T-helper 17 cell (primary cell): Measurements from ENCODE around the gene CLEC18A. TPM values are rescaled to one million over a fixed set of nuclear protein-coding genes. Genes with fewer than 3 reads are reported as not detected.
"Not testable (repeated sequence)": the region's sequence is repeated elsewhere in the genome, so short reads cannot be mapped to it uniquely, and the experiment has no call there.

Experiments
- ATAC-seq: fragments of 150-1000 bp; cut with Tn5 transposase; 2 replicates; pipeline ENCODE4 v1.10.0; 2021; ENCODE audit warnings: mild to moderate bottlenecking, moderate library complexity
- DNase-seq, 3 donors: peaks; one replicate each; pipeline versions ENCODE4 v3.0.0 to v3.0.0-alpha.2; 2020 to 2021
- H3K9me3 ChIP-seq: one replicate; pipeline ENCODE4 v1.7.0; 2013; ENCODE audit warnings: low read length, mild to moderate bottlenecking; ENCODE audit not compliant: control insufficient read depth, poor library complexity, severe bottlenecking
- H3K27ac Mint-ChIP-seq: one replicate; pipeline ENCODE4 v1.8.0; 2022; ENCODE audit warnings: mild to moderate bottlenecking, moderate library complexity, mixed read lengths
- H3K27me3 Mint-ChIP-seq: one replicate; pipeline ENCODE4 v1.8.0; 2022; ENCODE audit warnings: mixed read lengths
- H3K36me3 Mint-ChIP-seq: one replicate; pipeline ENCODE4 v1.8.0; 2022; ENCODE audit warnings: low read depth, mixed read lengths
- H3K4me1 Mint-ChIP-seq: one replicate; pipeline ENCODE4 v1.8.0; 2022; ENCODE audit warnings: mild to moderate bottlenecking, mixed read lengths
- H3K4me3 Mint-ChIP-seq: one replicate; pipeline ENCODE4 v1.8.0; 2022; ENCODE audit warnings: mild to moderate bottlenecking, moderate library complexity, mixed read lengths
- total RNA-seq, 4 donors: library from RNA in 2 of 4; stranded (reverse) in 2 of 4; gene quantifications; one replicate each; pipeline ENCODE4 v1.2.3 and lab custom pipeline; 2022 to 2026

The CLEC18A gene
- total RNA-seq, 2 donors from 2014 or later, result 1.8 to 2.1 TPM

GRCh38 chr16:69943241-69944036 lies 7.7 kb upstream of the CLEC18A start:
- not testable (repeated sequence) for H3K4me1 Mint-ChIP-seq, H3K36me3 Mint-ChIP-seq, ATAC-seq, DNase-seq, H3K9me3 ChIP-seq, H3K27me3 Mint-ChIP-seq, H3K4me3 Mint-ChIP-seq, H3K27ac Mint-ChIP-seq

GRCh38 chr16:69950411-69950810 lies 723 bp upstream of the CLEC18A start:
- ATAC-seq, DNase-seq, H3K27me3 Mint-ChIP-seq, H3K27ac Mint-ChIP-seq, H3K36me3 Mint-ChIP-seq, H3K9me3 ChIP-seq, H3K4me3 Mint-ChIP-seq, H3K4me1 Mint-ChIP-seq: not testable (repeated sequence)

- not testable (repeated sequence) for H3K27ac Mint-ChIP-seq, H3K27me3 Mint-ChIP-seq, H3K4me3 Mint-ChIP-seq, H3K4me1 Mint-ChIP-seq, H3K9me3 ChIP-seq, H3K36me3 Mint-ChIP-seq, ATAC-seq, DNase-seq
These were observed 518 bp downstream of the CLEC18A start for GRCh38 chr16:69951672-69952031.

GRCh38 chr16:69952116-69952515 lies 982 bp downstream of the CLEC18A start:
- H3K4me3 Mint-ChIP-seq, H3K27ac Mint-ChIP-seq, H3K36me3 Mint-ChIP-seq, H3K27me3 Mint-ChIP-seq, ATAC-seq, H3K9me3 ChIP-seq, DNase-seq, H3K4me1 Mint-ChIP-seq: not testable (repeated sequence)

GRCh38 chr16:69952572-69953355 lies 1.6 kb downstream of the CLEC18A start:
- not testable (repeated sequence) for H3K4me1 Mint-ChIP-seq, H3K4me3 Mint-ChIP-seq, DNase-seq, H3K27me3 Mint-ChIP-seq, H3K9me3 ChIP-seq, H3K27ac Mint-ChIP-seq, H3K36me3 Mint-ChIP-seq, ATAC-seq

GRCh38 chr16:69954241-69954640 lies 3.1 kb downstream of the CLEC18A start:
- H3K27me3 Mint-ChIP-seq, H3K36me3 Mint-ChIP-seq, H3K27ac Mint-ChIP-seq, DNase-seq, ATAC-seq, H3K9me3 ChIP-seq, H3K4me3 Mint-ChIP-seq, H3K4me1 Mint-ChIP-seq: not testable (repeated sequence)

GRCh38 chr16:69963312-69963711 lies 12.2 kb downstream of the CLEC18A start:
- not testable (repeated sequence) for H3K4me3 Mint-ChIP-seq, H3K36me3 Mint-ChIP-seq, DNase-seq, H3K9me3 ChIP-seq, H3K27me3 Mint-ChIP-seq, H3K27ac Mint-ChIP-seq, H3K4me1 Mint-ChIP-seq, ATAC-seq

- not testable (repeated sequence) for H3K27ac Mint-ChIP-seq
These were observed 14.0 kb downstream of the CLEC18A start for GRCh38 chr16:69964960-69965660.

GRCh38 chr16:69965661-69966054 lies 14.5 kb downstream of the CLEC18A start:
- not testable (repeated sequence) for ATAC-seq, H3K4me3 Mint-ChIP-seq, H3K36me3 Mint-ChIP-seq, H3K27me3 Mint-ChIP-seq, H3K27ac Mint-ChIP-seq, H3K4me1 Mint-ChIP-seq, H3K9me3 ChIP-seq, DNase-seq

More at GRCh38 chr16:69964960-69965660, 14.0 kb downstream of the CLEC18A start:
- not testable (repeated sequence) for ATAC-seq, DNase-seq, H3K4me3 Mint-ChIP-seq, H3K9me3 ChIP-seq, H3K27me3 Mint-ChIP-seq, H3K4me1 Mint-ChIP-seq, H3K36me3 Mint-ChIP-seq

- H3K36me3 Mint-ChIP-seq, H3K4me1 Mint-ChIP-seq, H3K9me3 ChIP-seq, DNase-seq, H3K27ac Mint-ChIP-seq, H3K27me3 Mint-ChIP-seq, ATAC-seq, H3K4me3 Mint-ChIP-seq: not testable (repeated sequence)
These were observed 16.6 kb downstream of the CLEC18A start for GRCh38 chr16:69967688-69968087.

- not testable (repeated sequence) for H3K9me3 ChIP-seq, H3K4me1 Mint-ChIP-seq, H3K4me3 Mint-ChIP-seq, H3K27ac Mint-ChIP-seq, H3K27me3 Mint-ChIP-seq, ATAC-seq, DNase-seq, H3K36me3 Mint-ChIP-seq
These were observed 17.0 kb downstream of the CLEC18A start for GRCh38 chr16:69968125-69968524.

- not testable (repeated sequence) for H3K27me3 Mint-ChIP-seq
These were observed 18.5 kb downstream of the CLEC18A start for GRCh38 chr16:69969657-69970056.

GRCh38 chr16:69972120-69972519 lies 21.0 kb downstream of the CLEC18A start:
- not testable (repeated sequence) for ATAC-seq, H3K9me3 ChIP-seq, H3K4me3 Mint-ChIP-seq, H3K27ac Mint-ChIP-seq, DNase-seq, H3K27me3 Mint-ChIP-seq, H3K36me3 Mint-ChIP-seq, H3K4me1 Mint-ChIP-seq

More at GRCh38 chr16:69969657-69970056, 18.5 kb downstream of the CLEC18A start:
- H3K9me3 ChIP-seq, H3K27ac Mint-ChIP-seq, DNase-seq, H3K4me3 Mint-ChIP-seq, ATAC-seq, H3K4me1 Mint-ChIP-seq, H3K36me3 Mint-ChIP-seq: not testable (repeated sequence)
